AG20443 (cell line): ENCODE data around the gene CCDC198.

Source experiments
- DNase-seq: peaks from one replicate; pipeline ENCODE4 v3.0.0; 2012; ENCODE audit warnings: low spot score, mixed read lengths

Gene CCDC198

GRCh38 chr14:57493467-57494181 is at the start of gene CCDC198:
Gene CCDC198 (minus strand): TSS chr14:57493857. CDS start chr14:57493715, 142 bp downstream.
- DNase-seq = no peak

- DNase-seq = peak; percentile 21
Measured at GRCh38 chr14:57533214-57533613, 39.6 kb upstream of the CCDC198 start.

- DNase-seq = no peak
Measured at GRCh38 chr14:57530571-57530970, 36.9 kb upstream of the CCDC198 start.

GRCh38 chr14:57526942-57527341 is 33.3 kb upstream of the CCDC198 start:
- DNase-seq = no peak

GRCh38 chr14:57519043-57519442 is 25.4 kb upstream of the CCDC198 start:
- no peak for DNase-seq

GRCh38 chr14:57512220-57512619 is 18.6 kb upstream of the CCDC198 start:
- DNase-seq = no peak

- no peak for DNase-seq
Measured at GRCh38 chr14:57508756-57509155, 15.1 kb upstream of the CCDC198 start.

- no peak for DNase-seq
Measured at GRCh38 chr14:57502586-57503254, 9.1 kb upstream of the CCDC198 start.

GRCh38 chr14:57501039-57501557 is 7.4 kb upstream of the CCDC198 start:
- no peak for DNase-seq

- DNase-seq = no peak
Measured at GRCh38 chr14:57498659-57499058, 5.0 kb upstream of the CCDC198 start.

- DNase-seq = no peak
Measured at GRCh38 chr14:57498035-57498434, 4.4 kb upstream of the CCDC198 start.

- no peak for DNase-seq
Measured at GRCh38 chr14:57495416-57495815, 1.8 kb upstream of the CCDC198 start.

GRCh38 chr14:57492859-57493258 is 798 bp downstream of the CCDC198 start:
- peak; percentile 38 for DNase-seq

- DNase-seq = no peak
Measured at GRCh38 chr14:57491640-57492039, 2.0 kb downstream of the CCDC198 start.

GRCh38 chr14:57487771-57488170 is 5.9 kb downstream of the CCDC198 start:
- peak; percentile 35 for DNase-seq

- DNase-seq = peak; percentile 58
Measured at GRCh38 chr14:57486767-57487379, 6.8 kb downstream of the CCDC198 start.

GRCh38 chr14:57485635-57486034 is 8.0 kb downstream of the CCDC198 start:
- no peak for DNase-seq

GRCh38 chr14:57482120-57482519 is 11.5 kb downstream of the CCDC198 start:
- DNase-seq = no peak

GRCh38 chr14:57480051-57480450 is 13.6 kb downstream of the CCDC198 start:
- DNase-seq = no peak

GRCh38 chr14:57479197-57479596 is 14.5 kb downstream of the CCDC198 start:
- DNase-seq = no peak

- DNase-seq = no peak
Measured at GRCh38 chr14:57478050-57478449, 15.6 kb downstream of the CCDC198 start.

GRCh38 chr14:57470909-57471308 is 22.7 kb downstream of the CCDC198 start:
- no peak for DNase-seq
